ENCODE data around the gene TTC21A. TPM values are rescaled to one million over a fixed set of nuclear protein-coding genes. Genes with fewer than 3 reads are reported as not detected.

TTC21A gene
- total RNA-seq, 1 donor from 2014 or later, result 8.8 TPM

DNA sequence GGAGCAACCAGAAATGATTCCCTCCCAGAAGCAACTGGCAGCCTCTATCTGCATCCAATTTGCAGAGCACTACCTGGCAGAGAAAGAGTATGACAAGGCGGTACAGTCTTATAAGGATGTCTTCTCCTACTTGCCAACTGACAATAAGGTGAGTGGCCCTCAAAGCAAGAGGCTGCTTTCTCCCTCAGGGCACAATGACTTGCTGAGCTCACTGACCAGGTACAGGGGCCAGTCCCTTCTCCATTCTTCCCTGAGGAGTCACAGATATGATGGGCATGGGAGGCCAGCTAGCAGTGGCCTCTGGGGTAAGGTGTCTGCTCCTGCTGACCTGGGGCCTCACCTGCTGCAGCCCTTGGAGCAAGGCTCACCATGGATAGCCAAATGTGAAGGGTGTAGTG, 25.6 kb downstream of the TTC21A start:
- H3K4me3 ChIP-seq, result no peak overlapping the region
- intact Hi-C loops (cut with DNase I), result no loop called here
- H3K36me3 ChIP-seq, result no peaks in the 10 kb centered on the region
- TF ChIP-seq, protein P1, sequence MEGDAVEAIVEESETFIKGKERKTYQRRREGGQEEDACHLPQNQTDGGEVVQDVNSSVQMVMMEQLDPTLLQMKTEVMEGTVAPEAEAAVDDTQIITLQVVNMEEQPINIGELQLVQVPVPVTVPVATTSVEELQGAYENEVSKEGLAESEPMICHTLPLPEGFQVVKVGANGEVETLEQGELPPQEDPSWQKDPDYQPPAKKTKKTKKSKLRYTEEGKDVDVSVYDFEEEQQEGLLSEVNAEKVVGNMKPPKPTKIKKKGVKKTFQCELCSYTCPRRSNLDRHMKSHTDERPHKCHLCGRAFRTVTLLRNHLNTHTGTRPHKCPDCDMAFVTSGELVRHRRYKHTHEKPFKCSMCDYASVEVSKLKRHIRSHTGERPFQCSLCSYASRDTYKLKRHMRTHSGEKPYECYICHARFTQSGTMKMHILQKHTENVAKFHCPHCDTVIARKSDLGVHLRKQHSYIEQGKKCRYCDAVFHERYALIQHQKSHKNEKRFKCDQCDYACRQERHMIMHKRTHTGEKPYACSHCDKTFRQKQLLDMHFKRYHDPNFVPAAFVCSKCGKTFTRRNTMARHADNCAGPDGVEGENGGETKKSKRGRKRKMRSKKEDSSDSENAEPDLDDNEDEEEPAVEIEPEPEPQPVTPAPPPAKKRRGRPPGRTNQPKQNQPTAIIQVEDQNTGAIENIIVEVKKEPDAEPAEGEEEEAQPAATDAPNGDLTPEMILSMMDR (IDR thresholded peaks at IDR 0.05), result no peak
- TF ChIP-seq POLR2A (IDR thresholded peaks at IDR 0.05), result no peak
- TF ChIP-seq POLR2AphosphoS5 (IDR thresholded peaks at IDR 0.05; ENCODE audit: insufficient read depth in 1 of 2, low read depth in 1 of 2), result no peak
- H3K4me1 ChIP-seq, result peaks cover 7% of the 10 kb centered on the region
- no peaks in the 10 kb centered on the region for H3K27me3 ChIP-seq
- H3K9me3 ChIP-seq, result no peaks in the 10 kb centered on the region
- no peak overlapping the region for H3K27ac ChIP-seq
- no peak for DNase-seq (ENCODE audit: extremely low spot score in 2 of 2)

DNA sequence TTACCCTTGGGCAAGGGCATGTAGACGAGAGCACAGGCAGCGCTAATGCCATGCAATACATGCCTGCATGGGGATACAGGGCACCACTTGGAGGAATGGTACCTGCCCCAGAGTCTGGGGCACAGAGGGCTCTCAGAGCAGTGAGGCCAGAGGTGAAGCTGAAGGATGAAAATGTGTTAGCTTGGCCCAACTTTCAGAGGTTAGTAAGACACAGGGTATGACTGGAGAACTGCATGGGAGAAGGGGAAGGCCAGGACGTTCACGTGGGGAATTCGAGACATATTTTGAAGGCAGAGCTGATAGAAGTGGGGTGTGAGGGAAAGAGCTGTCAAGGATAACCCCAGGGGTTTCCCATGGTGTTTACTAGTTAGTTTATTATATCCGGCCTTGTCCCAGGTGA, 26.3 kb downstream of the TTC21A start:
- TF ChIP-seq POLR2A (IDR thresholded peaks at IDR 0.05), result no peak
- TF ChIP-seq, protein P1 (IDR thresholded peaks at IDR 0.05), result no peak
- TF ChIP-seq POLR2AphosphoS5 (IDR thresholded peaks at IDR 0.05; ENCODE audit: insufficient read depth in 1 of 2, low read depth in 1 of 2), result no peak
- no peak overlapping the region for H3K4me3 ChIP-seq
- intact Hi-C loops (cut with DNase I), result no loop called here
- H3K27me3 ChIP-seq, result no peaks in the 10 kb centered on the region
- H3K27ac ChIP-seq, result no peak overlapping the region
- no peak for DNase-seq (ENCODE audit: extremely low spot score in 2 of 2)
- H3K9me3 ChIP-seq, result no peaks in the 10 kb centered on the region
- peaks cover 12% of the 10 kb centered on the region for H3K4me1 ChIP-seq
- no peaks in the 10 kb centered on the region for H3K36me3 ChIP-seq

GRCh38 chr3:39134305-39134704, 26.8 kb downstream of the TTC21A start:
- Histone ChIP-seq H3K4me3 (no peak overlapping the region), H3K9me3 (no peaks in the 10 kb centered on the region), H3K27ac (no peak overlapping the region), H3K27me3 (no peaks in the 10 kb centered on the region), H3K36me3 (no peaks in the 10 kb centered on the region), H3K4me1 (peaks cover 17% of the 10 kb centered on the region)
- no peak for DNase-seq (ENCODE audit: extremely low spot score in 2 of 2)
- intact Hi-C loops (cut with DNase I), result no loop called here
- TF ChIP-seq, protein P1 (IDR thresholded peaks at IDR 0.05), result no peak
- TF ChIP-seq POLR2AphosphoS5 (IDR thresholded peaks at IDR 0.05; ENCODE audit: insufficient read depth in 1 of 2, low read depth in 1 of 2), result no peak
- TF ChIP-seq POLR2A (IDR thresholded peaks at IDR 0.05), result no peak

GRCh38 chr3:39135170-39135805, 27.8 kb downstream of the TTC21A start:
- H3K4me3 ChIP-seq, result no peak overlapping the region
- peaks cover 25% of the 10 kb centered on the region for H3K4me1 ChIP-seq
- intact Hi-C loops (cut with DNase I), result no loop called here
- H3K27me3 ChIP-seq, result no peaks in the 10 kb centered on the region
- no peaks in the 10 kb centered on the region for H3K9me3 ChIP-seq
- TF ChIP-seq, protein P1 (IDR thresholded peaks at IDR 0.05), result no peak
- TF ChIP-seq POLR2A (IDR thresholded peaks at IDR 0.05) (no peak), POLR2AphosphoS5 (IDR thresholded peaks at IDR 0.05; ENCODE audit: insufficient read depth in 1 of 2, low read depth in 1 of 2) (peak in 1 of 2 donors; percentile 13)
- DNase-seq (ENCODE audit: extremely low spot score in 2 of 2), result no peak
- H3K36me3 ChIP-seq, result peaks cover 0 to 4% of the 10 kb centered on the region in 2 donors
- H3K27ac ChIP-seq, result no peak overlapping the region

Data from vagina (tissue), 2 donors.